ENCODE data around the gene GPN2.

The GPN2 gene

GRCh38 chr1:26889551-26890466, at the start of gene GPN2:
Gene GPN2, minus strand, starts transcription at chr1:26890283. Its CDS starts 187 bp downstream, at chr1:26890096.
- Mint-ChIP-seq H3K9me3 (no peaks in the 10 kb centered on the region), H3K36me3 (peaks cover 90% of the 10 kb centered on the region), H3K4me3 (peak within 1 kb of the TSS; percentile 97), H3K4me1 (peaks cover 34% of the 10 kb centered on the region), H3K27ac (peak within 1 kb of the TSS; percentile 98)
- ATAC-seq = peak; percentile 97
- DNase-seq (ENCODE audit: low spot score in 2 of 2) = peak; percentile 54 to 88

- Mint-ChIP-seq H3K36me3 (peaks cover 94% of the 10 kb centered on the region), H3K4me1 (no peaks in the 10 kb centered on the region), H3K27ac (peak overlapping the region; percentile 79), H3K4me3 (no peak overlapping the region), H3K9me3 (no peaks in the 10 kb centered on the region)
- DNase-seq (ENCODE audit: low spot score in 2 of 2) (no peak), ATAC-seq (no peak)
Measured at GRCh38 chr1:26938659-26939025, 48.6 kb upstream of the GPN2 start.

- Mint-ChIP-seq H3K4me1 (no peaks in the 10 kb centered on the region), H3K36me3 (peaks cover 94% of the 10 kb centered on the region), H3K9me3 (no peaks in the 10 kb centered on the region), H3K27ac (peak overlapping the region; percentile 79), H3K4me3 (no peak overlapping the region)
- no peak for ATAC-seq
- no peak for DNase-seq (ENCODE audit: low spot score in 2 of 2)
Measured at GRCh38 chr1:26938004-26938658, 48.0 kb upstream of the GPN2 start.

GRCh38 chr1:26936823-26937222, 46.7 kb upstream of the GPN2 start:
- no peaks in the 10 kb centered on the region for H3K4me1 Mint-ChIP-seq
- H3K4me3 Mint-ChIP-seq = no peak overlapping the region
- peaks cover 94% of the 10 kb centered on the region for H3K36me3 Mint-ChIP-seq
- H3K9me3 Mint-ChIP-seq = no peaks in the 10 kb centered on the region
- no peak overlapping the region for H3K27ac Mint-ChIP-seq
- ATAC-seq = no peak
- DNase-seq (ENCODE audit: low spot score in 2 of 2) = no peak

GRCh38 chr1:26932531-26932930, 42.4 kb upstream of the GPN2 start:
- Mint-ChIP-seq H3K4me3 (no peak overlapping the region), H3K36me3 (peaks cover 94% of the 10 kb centered on the region), H3K27ac (no peak overlapping the region), H3K9me3 (no peaks in the 10 kb centered on the region), H3K4me1 (no peaks in the 10 kb centered on the region)
- DNase-seq (ENCODE audit: low spot score in 2 of 2) (no peak), ATAC-seq (no peak)

- no peaks in the 10 kb centered on the region for H3K9me3 Mint-ChIP-seq
- H3K4me1 Mint-ChIP-seq = peaks cover 40% of the 10 kb centered on the region
- DNase-seq (ENCODE audit: low spot score in 2 of 2) (no peak), ATAC-seq (no peak)
- peaks cover 81% of the 10 kb centered on the region for H3K36me3 Mint-ChIP-seq
- peak overlapping the region; percentile 81 for H3K4me3 Mint-ChIP-seq
- peak overlapping the region; percentile 95 for H3K27ac Mint-ChIP-seq
Measured at GRCh38 chr1:26923711-26924110, 33.6 kb upstream of the GPN2 start.

GRCh38 chr1:26922901-26923300, 32.8 kb upstream of the GPN2 start:
- H3K36me3 Mint-ChIP-seq = peaks cover 72% of the 10 kb centered on the region
- peaks cover 40% of the 10 kb centered on the region for H3K4me1 Mint-ChIP-seq
- ATAC-seq (no peak), DNase-seq (ENCODE audit: low spot score in 2 of 2) (no peak)
- no peaks in the 10 kb centered on the region for H3K9me3 Mint-ChIP-seq
- H3K27ac Mint-ChIP-seq = peak overlapping the region; percentile 95
- H3K4me3 Mint-ChIP-seq = peak overlapping the region; percentile 81

GRCh38 chr1:26922431-26922729, 32.3 kb upstream of the GPN2 start:
- no peak for ATAC-seq
- Mint-ChIP-seq H3K4me3 (peak overlapping the region; percentile 81), H3K36me3 (peaks cover 67% of the 10 kb centered on the region), H3K27ac (peak overlapping the region; percentile 95), H3K4me1 (peaks cover 40% of the 10 kb centered on the region), H3K9me3 (no peaks in the 10 kb centered on the region)
- no peak for DNase-seq (ENCODE audit: low spot score in 2 of 2)

GRCh38 chr1:26921540-26922430, 31.7 kb upstream of the GPN2 start, which contains the start of gene NUDC:
Gene NUDC, plus strand, starts transcription at chr1:26921743. Its CDS starts 106 bp downstream, at chr1:26921849.
- DNase-seq (ENCODE audit: low spot score in 2 of 2) (peak; percentile 87 to 97), ATAC-seq (peak; percentile 96)
- Mint-ChIP-seq H3K4me1 (peaks cover 35% of the 10 kb centered on the region), H3K4me3 (peak within 1 kb of the TSS; percentile 81), H3K36me3 (peaks cover 61% of the 10 kb centered on the region), H3K27ac (peak within 1 kb of the TSS; percentile 95), H3K9me3 (no peaks in the 10 kb centered on the region)

GRCh38 chr1:26921126-26921539, 31.1 kb upstream of the GPN2 start:
- Mint-ChIP-seq H3K4me3 (peak overlapping the region; percentile 81), H3K9me3 (no peaks in the 10 kb centered on the region), H3K4me1 (peaks cover 34% of the 10 kb centered on the region), H3K36me3 (peaks cover 55% of the 10 kb centered on the region), H3K27ac (peak overlapping the region; percentile 95)
- ATAC-seq = peak; percentile 73
- no peak for DNase-seq (ENCODE audit: low spot score in 2 of 2)

- no peak overlapping the region for H3K27ac Mint-ChIP-seq
- no peak overlapping the region for H3K4me3 Mint-ChIP-seq
- peaks cover 3% of the 10 kb centered on the region for H3K36me3 Mint-ChIP-seq
- H3K9me3 Mint-ChIP-seq = no peaks in the 10 kb centered on the region
- DNase-seq (ENCODE audit: low spot score in 2 of 2) (no peak), ATAC-seq (no peak)
- peaks cover 8% of the 10 kb centered on the region for H3K4me1 Mint-ChIP-seq
Measured at GRCh38 chr1:26915204-26915842, 25.2 kb upstream of the GPN2 start.

- Mint-ChIP-seq H3K4me3 (no peak within 1 kb of the TSS), H3K4me1 (no peaks in the 10 kb centered on the region), H3K9me3 (no peaks in the 10 kb centered on the region), H3K36me3 (no peaks in the 10 kb centered on the region), H3K27ac (no peak within 1 kb of the TSS)
- DNase-seq (ENCODE audit: low spot score in 2 of 2) = no peak
- peak; percentile 16 for ATAC-seq
Measured at GRCh38 chr1:26913754-26914619, 23.9 kb upstream of the GPN2 start, which contains the start of gene NR0B2. Gene NR0B2, minus strand, starts transcription at chr1:26913975. Its CDS starts 35 bp downstream, at chr1:26913940.

GRCh38 chr1:26913389-26913753, 23.3 kb upstream of the GPN2 start:
- ATAC-seq (no peak), DNase-seq (ENCODE audit: low spot score in 2 of 2) (no peak)
- Mint-ChIP-seq H3K4me3 (no peak overlapping the region), H3K9me3 (no peaks in the 10 kb centered on the region), H3K4me1 (no peaks in the 10 kb centered on the region), H3K36me3 (no peaks in the 10 kb centered on the region), H3K27ac (no peak overlapping the region)

- Mint-ChIP-seq H3K9me3 (no peaks in the 10 kb centered on the region), H3K27ac (no peak overlapping the region), H3K4me3 (no peak overlapping the region), H3K4me1 (no peaks in the 10 kb centered on the region), H3K36me3 (no peaks in the 10 kb centered on the region)
- ATAC-seq (no peak), DNase-seq (ENCODE audit: low spot score in 2 of 2) (no peak)
Measured at GRCh38 chr1:26912147-26912490, 22.0 kb upstream of the GPN2 start.

Measured in stimulated activated effector memory CD8-positive, alpha-beta T cell treated with anti-CD3 and anti-CD28 coated beads, Interleukin-12 subunit alpha, Interleukin-12 subunit beta, amount 100 ng/mL, for 72 hours (primary cell).